Gastroesophageal sphincter (tissue), 3 donors: ENCODE data around the gene DDX56.

Source experiments
- CTCF ChIP-seq, 4 experiments: fragments of 200-600 bp in 2 of 4; fragments of 450-650 bp in 2 of 4; sonication (generic) in 1 of 4; IDR thresholded peaks; one replicate each; pipeline ENCODE4 v1.5.1; 2017 to 2019; ENCODE audit warnings: antibody characterized with exemption in 4 of 4, mild to moderate bottlenecking in 2 of 4, moderate library complexity in 2 of 4
- EP300 ChIP-seq: sonication (generic); formaldehyde crosslinking; IDR thresholded peaks from one replicate; pipeline ENCODE4 v1.6.1; 2017; ENCODE audit warnings: antibody characterized with exemption, mild to moderate bottlenecking
- POLR2A ChIP-seq, 2 donors: fragments of 450-650 bp; IDR thresholded peaks; one replicate each; pipeline ENCODE4 v1.6.1; 2017; ENCODE audit warnings: antibody characterized with exemption in 2 of 2, mild to moderate bottlenecking in 2 of 2, moderate library complexity in 1 of 2
- POLR2AphosphoS5 ChIP-seq: sonication (generic); formaldehyde crosslinking; IDR thresholded peaks from one replicate; pipeline ENCODE4 v1.6.1; 2017; ENCODE audit warnings: antibody characterized with exemption

- TF ChIP-seq POLR2A (IDR thresholded peaks at IDR 0.05) (no peak), CTCF (IDR thresholded peaks at IDR 0.05) (no peak), POLR2AphosphoS5 (no peak), EP300 (no peak)
Measured at GRCh38 chr7:44518761-44519160, 54.9 kb downstream of the DDX56 start.
